ENCODE data around the gene NF1. TPM values are rescaled to one million over a fixed set of nuclear protein-coding genes. Genes with fewer than 3 reads are reported as not detected.

NF1 gene
- total RNA-seq, 1 donor from 2014 or later = 53.7 TPM

DNA sequence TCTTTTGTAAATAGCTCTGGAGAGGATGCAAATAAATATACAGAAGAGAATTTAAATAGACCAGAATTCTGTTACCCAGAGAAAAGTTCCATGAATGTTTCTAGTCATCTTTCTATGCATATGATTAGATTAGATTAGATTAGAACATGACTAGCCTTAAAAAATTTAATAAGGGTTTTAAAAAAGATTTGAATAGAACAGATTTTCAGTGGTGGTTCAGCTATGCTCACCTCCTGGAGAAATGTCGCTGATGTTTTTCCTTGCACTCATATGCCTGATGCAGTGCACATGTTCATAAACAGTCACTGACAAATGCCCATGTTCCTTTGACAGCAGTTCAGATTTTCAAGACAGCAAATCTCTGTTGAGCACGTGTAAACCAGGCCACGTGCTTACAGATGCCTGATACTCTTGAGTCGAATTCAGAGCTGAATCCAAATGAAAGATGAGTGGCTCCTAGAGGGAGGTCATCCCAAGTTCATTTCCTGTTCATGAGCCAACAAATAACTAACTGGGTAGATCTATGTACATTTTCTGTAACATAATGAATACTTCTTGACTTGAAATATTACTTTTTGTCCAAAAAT lies 276.8 kb downstream of the NF1 start:
- H3K27ac ChIP-seq (ENCODE audit: low read depth, low read length) = no peak overlapping the region
- FAIRE-seq (peak; percentile 43), DNase-seq (ENCODE audit: low read depth) (peak; percentile 54)
- Mint-ChIP-seq H3K27ac (ENCODE audit: unreplicated experiment) (no peak overlapping the region), H3K4me3 (ENCODE audit: unreplicated experiment) (no peak overlapping the region), H3K27me3 (ENCODE audit: low read depth, unreplicated experiment) (no peaks in the 10 kb centered on the region), H3K4me1 (ENCODE audit: low read depth, unreplicated experiment) (peaks cover 9% of the 10 kb centered on the region), H3K9me3 (ENCODE audit: unreplicated experiment) (no peaks in the 10 kb centered on the region), H3K36me3 (ENCODE audit: low read depth, unreplicated experiment) (no peaks in the 10 kb centered on the region)
- no peak overlapping the region for H3K4me3 ChIP-seq (ENCODE audit: insufficient read depth, low read depth, low read length)
- H2AFZ ChIP-seq (ENCODE audit: low read depth, low read length) = no peak overlapping the region
- H3K4me2 ChIP-seq (ENCODE audit: low read length) = peak overlapping the region; percentile 4
- no peaks in the 10 kb centered on the region for H3K27me3 ChIP-seq (ENCODE audit: insufficient read depth, low read length)
- peaks cover 5% of the 10 kb centered on the region for H3K4me1 ChIP-seq (ENCODE audit: insufficient read depth, low read length)
- H3K9ac ChIP-seq (ENCODE audit: low read length) = no peak overlapping the region
- H4K20me1 ChIP-seq (ENCODE audit: insufficient read depth, low read length) = peaks cover 4% of the 10 kb centered on the region
- no peaks in the 10 kb centered on the region for H3K9me3 ChIP-seq (ENCODE audit: insufficient read depth, low read depth, low read length)
- H3K79me2 ChIP-seq (ENCODE audit: insufficient read depth, low read length) = no peaks in the 10 kb centered on the region
- peaks cover 21% of the 10 kb centered on the region for H3K36me3 ChIP-seq (ENCODE audit: insufficient read depth, low read length)
- TF ChIP-seq, protein P1, sequence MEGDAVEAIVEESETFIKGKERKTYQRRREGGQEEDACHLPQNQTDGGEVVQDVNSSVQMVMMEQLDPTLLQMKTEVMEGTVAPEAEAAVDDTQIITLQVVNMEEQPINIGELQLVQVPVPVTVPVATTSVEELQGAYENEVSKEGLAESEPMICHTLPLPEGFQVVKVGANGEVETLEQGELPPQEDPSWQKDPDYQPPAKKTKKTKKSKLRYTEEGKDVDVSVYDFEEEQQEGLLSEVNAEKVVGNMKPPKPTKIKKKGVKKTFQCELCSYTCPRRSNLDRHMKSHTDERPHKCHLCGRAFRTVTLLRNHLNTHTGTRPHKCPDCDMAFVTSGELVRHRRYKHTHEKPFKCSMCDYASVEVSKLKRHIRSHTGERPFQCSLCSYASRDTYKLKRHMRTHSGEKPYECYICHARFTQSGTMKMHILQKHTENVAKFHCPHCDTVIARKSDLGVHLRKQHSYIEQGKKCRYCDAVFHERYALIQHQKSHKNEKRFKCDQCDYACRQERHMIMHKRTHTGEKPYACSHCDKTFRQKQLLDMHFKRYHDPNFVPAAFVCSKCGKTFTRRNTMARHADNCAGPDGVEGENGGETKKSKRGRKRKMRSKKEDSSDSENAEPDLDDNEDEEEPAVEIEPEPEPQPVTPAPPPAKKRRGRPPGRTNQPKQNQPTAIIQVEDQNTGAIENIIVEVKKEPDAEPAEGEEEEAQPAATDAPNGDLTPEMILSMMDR (IDR thresholded peaks at IDR 0.05; ENCODE audit: insufficient read depth, low read depth, low read length) = no peak
- no peak for TF ChIP-seq EZH2 (IDR thresholded peaks at IDR 0.05; ENCODE audit: insufficient read depth, low read length)

DNA sequence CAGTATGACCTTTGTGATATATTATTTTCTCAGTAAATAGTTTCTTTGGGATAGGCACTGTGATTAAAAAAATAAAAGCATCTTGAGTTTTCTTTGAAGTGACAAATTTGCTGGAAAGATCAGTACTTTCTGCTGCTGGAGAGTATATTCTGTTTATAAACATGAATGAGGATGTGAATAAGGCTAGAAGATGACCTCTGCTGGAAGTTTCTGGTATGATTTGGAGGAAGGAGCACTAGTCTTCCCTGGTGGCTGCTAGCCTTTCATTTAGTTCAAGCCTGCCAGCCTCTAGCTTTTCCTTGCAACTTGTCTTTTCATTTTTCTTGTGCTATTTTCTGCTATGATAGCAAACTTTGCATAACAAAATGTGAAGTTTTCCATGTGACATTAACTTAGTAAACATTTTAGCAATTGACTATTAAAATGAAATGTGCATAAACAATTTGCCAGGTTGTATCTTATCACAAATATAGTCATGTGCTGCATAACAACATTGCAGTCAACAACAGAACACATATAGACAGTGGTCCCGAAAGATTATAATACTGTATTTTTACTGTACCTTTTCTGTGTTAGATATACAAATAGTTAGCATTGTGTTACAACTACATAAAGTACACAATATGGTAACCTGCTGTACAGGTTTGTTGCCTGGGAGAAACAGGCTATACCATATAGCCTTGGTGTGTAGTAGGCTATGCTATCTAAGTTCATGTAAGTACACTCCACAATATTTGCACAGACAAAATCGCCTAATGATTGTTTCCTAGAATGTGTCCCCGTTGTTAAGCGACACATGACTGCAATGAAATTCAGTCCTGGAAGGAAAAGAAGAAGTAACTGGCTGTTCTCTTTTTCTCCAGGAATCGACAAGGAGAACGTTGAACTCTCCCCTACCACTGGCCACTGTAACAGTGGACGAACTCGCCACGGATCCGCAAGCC lies 278.6 kb downstream of the NF1 start:
- no peak overlapping the region for H3K4me3 Mint-ChIP-seq (ENCODE audit: unreplicated experiment)
- H3K9me3 ChIP-seq (ENCODE audit: insufficient read depth, low read depth, low read length) = no peaks in the 10 kb centered on the region
- H3K36me3 Mint-ChIP-seq (ENCODE audit: low read depth, unreplicated experiment) = no peaks in the 10 kb centered on the region
- no peak overlapping the region for H3K4me3 ChIP-seq (ENCODE audit: insufficient read depth, low read depth, low read length)
- H3K9ac ChIP-seq (ENCODE audit: low read length) = no peak overlapping the region
- peak; percentile 34 for DNase-seq (ENCODE audit: low read depth)
- H3K4me1 ChIP-seq (ENCODE audit: insufficient read depth, low read length) = peaks cover 5% of the 10 kb centered on the region
- H3K27ac Mint-ChIP-seq (ENCODE audit: unreplicated experiment) = no peak overlapping the region
- no peak for FAIRE-seq
- H3K9me3 Mint-ChIP-seq (ENCODE audit: unreplicated experiment) = no peaks in the 10 kb centered on the region
- peaks cover 7% of the 10 kb centered on the region for H4K20me1 ChIP-seq (ENCODE audit: insufficient read depth, low read length)
- H3K27me3 ChIP-seq (ENCODE audit: insufficient read depth, low read length) = no peaks in the 10 kb centered on the region
- TF ChIP-seq, protein P1 (IDR thresholded peaks at IDR 0.05; ENCODE audit: insufficient read depth, low read depth, low read length) = peak; percentile 53
- TF ChIP-seq EZH2 (IDR thresholded peaks at IDR 0.05; ENCODE audit: insufficient read depth, low read length) = no peak
- H3K79me2 ChIP-seq (ENCODE audit: insufficient read depth, low read length) = no peaks in the 10 kb centered on the region
- no peaks in the 10 kb centered on the region for H3K27me3 Mint-ChIP-seq (ENCODE audit: low read depth, unreplicated experiment)
- peaks cover 9% of the 10 kb centered on the region for H3K4me1 Mint-ChIP-seq (ENCODE audit: low read depth, unreplicated experiment)
- H2AFZ ChIP-seq (ENCODE audit: low read depth, low read length) = no peak overlapping the region
- H3K4me2 ChIP-seq (ENCODE audit: low read length) = no peak overlapping the region
- H3K36me3 ChIP-seq (ENCODE audit: insufficient read depth, low read length) = peaks cover 15% of the 10 kb centered on the region
- H3K27ac ChIP-seq (ENCODE audit: low read depth, low read length) = no peak overlapping the region

Data from astrocyte (in vitro differentiated cells and primary cell).